Left cardiac atrium (tissue), 4 donors: Measurements from ENCODE around the gene LGALS9C. TPM values are rescaled to one million over a fixed set of nuclear protein-coding genes. Genes with fewer than 3 reads are reported as not detected.
"Not testable (repeated sequence)": the region's sequence is repeated elsewhere in the genome, so short reads cannot be mapped to it uniquely, and the experiment has no call there.

ENCODE experiments used
- ATAC-seq, 2 donors: fragments of 200-7000 bp; cut with Tn5 transposase; one replicate each; pipeline ENCODE4 v1.9.1; 2020; ENCODE audit warnings: mild to moderate bottlenecking in 2 of 2, moderate library complexity in 2 of 2
- DNase-seq: peaks from one replicate; pipeline ENCODE4 v3.0.0-alpha.2; 2020
- intact Hi-C, 2 donors: fragments of 100-400 bp; cut with DNase I; formaldehyde crosslinking; loops; one replicate each; pipeline versions ENCODE4 v1.14.1 to v1.15.1; 2022 to 2023
- total RNA-seq, 2 donors: library from RNA; stranded (reverse); fragmentation: NEBNext Ultra II Directional; extraction: Animal tissue kit (Norgen Biotek cat#: 25700); gene quantifications; one replicate each; pipeline ENCODE4 v1.2.1, GENCODE V29; 2021
- donor health status: DM: no; HTN: yes; CAD: no.
- donor health status: DM: no; HTN: yes; CAD: no; lungs with severe emphysema.
- donor health status: DM: yes; HTN: yes; CAD: no.
- donor health status: Dilated cardiomyopathy.

Gene LGALS9C
- total RNA-seq, 2 donors from 2014 or later: not detected

DNA sequence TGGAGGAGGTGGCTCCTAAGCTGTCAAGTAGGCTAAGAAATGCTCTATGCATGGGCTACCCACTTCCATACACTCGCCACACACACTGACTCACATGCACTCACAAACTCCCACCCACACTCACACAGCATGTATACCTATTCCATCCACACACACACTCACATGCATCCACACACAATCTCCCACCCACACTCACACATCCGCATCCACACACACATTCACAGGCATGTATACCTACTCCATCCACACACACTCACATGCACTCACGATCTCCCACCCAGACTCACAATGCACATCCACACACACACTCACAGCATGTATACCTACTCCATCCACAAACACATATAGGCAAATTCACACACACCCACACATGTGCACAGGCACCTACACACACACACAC is 32.1 kb downstream of the LGALS9C start:
- intact Hi-C loops, ATAC-seq, DNase-seq: not testable (repeated sequence)

DNA sequence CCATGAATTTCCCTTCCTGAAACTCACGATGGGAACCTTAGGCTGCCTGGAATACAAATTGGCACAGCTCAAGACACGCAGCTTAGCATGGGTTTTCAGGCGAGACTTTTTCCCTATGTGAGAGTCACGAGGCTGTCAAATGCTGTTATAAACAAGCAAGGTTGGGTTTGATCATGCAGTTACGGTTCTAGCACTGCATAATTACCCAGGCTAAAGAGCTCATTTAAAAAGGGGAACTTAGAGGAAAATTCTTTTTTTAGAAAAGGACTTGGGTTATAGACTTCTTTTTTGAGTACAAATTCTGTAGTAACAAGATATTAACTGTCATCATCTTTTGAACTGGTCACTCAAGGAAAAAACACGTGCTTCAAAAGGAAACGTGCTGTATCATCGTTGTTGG is 44.5 kb downstream of the LGALS9C start:
- intact Hi-C loops, ATAC-seq, DNase-seq: not testable (repeated sequence)

DNA sequence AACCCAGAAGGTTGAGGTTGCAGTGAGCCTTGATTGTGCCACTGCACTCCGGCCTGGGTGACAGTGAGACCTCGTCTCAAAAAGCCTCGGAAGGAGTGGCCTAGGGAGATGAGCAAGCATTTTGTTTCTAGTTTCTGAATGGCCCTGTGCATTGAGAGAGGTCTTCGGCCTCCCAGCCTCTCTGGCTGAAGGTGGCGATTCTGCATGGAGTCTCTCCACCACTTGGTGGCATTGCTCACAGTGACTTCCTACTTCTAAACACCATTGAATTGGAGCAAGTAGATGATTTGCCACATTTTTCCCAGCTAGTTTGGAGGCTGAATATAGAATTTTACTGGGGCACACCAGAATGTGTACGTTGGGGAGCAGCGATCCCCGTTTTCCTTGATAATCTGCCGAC is 48.4 kb downstream of the LGALS9C start:
- intact Hi-C loops, ATAC-seq, DNase-seq: not testable (repeated sequence)

DNA sequence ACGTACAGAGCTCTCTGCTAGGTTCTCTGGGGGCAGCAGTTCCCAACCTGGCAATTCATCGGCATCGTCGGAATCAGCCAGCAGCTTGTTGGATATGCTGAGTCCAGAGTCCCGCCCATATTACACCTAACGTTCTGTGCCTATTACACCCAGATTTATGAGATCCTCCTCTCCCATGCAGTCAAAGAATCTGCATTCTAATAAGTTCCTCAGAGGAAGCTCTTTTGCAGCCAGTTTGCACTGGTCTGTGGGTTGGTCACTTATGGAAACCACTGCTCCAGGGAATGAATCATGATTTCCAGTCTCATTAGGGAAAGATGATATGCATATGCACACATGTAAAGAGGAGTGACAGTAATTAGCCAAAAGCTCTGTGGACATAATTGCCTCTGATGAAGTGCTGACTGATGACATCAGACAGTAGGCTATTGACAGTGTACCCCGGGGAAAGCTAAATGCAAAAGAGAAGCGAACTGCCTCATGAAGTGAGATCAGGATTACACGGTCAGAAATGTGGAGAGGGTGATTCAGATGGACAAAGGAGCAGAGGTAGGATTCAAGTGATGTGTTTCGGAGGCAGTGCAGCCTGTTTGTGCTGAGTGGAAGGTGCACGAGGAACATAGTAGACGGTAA is 49.7 kb downstream of the LGALS9C start:
- ATAC-seq, intact Hi-C loops, DNase-seq: not testable (repeated sequence)

DNA sequence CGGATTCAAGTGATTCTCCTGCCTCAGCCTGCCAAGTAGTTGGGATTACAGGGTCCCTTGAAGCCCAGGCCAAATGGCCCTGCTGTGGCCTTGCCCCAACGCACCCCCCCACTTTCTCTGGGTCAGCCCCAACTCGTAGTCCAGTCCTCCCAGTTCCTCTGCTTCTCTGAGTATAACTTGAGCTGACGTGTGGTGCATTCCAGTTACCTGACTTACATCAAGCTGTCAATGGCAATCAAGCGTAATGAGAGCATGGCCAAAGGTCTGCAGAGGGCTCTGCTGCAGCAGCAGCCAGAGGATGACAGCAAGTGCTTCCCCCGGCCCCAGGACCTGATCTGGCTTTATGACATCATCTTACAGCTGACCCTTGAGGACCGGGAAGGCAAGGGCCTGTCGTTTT is 50.8 kb downstream of the LGALS9C start:
- ATAC-seq, intact Hi-C loops, DNase-seq: not testable (repeated sequence)

DNA sequence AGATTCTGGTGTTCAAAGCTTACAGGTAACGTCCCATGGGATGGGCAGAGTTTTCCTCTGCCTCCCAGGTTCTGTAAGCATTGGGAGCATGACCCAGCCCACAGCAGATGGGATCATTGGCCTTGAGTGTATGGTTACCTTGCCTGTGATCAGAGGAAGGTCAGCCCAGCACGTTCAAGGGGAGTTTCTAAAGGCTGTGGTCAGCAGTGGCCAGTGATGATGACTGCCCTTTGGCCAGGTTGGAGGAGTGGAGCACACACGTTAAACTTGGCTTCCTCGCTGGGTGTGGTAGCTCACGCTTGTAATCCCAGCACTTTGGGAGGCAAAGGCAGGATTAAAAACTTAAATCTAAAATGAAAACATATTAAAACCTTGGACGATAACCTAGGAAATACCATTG is 51.8 kb downstream of the LGALS9C start:
- ATAC-seq, DNase-seq, intact Hi-C loops: not testable (repeated sequence)

DNA sequence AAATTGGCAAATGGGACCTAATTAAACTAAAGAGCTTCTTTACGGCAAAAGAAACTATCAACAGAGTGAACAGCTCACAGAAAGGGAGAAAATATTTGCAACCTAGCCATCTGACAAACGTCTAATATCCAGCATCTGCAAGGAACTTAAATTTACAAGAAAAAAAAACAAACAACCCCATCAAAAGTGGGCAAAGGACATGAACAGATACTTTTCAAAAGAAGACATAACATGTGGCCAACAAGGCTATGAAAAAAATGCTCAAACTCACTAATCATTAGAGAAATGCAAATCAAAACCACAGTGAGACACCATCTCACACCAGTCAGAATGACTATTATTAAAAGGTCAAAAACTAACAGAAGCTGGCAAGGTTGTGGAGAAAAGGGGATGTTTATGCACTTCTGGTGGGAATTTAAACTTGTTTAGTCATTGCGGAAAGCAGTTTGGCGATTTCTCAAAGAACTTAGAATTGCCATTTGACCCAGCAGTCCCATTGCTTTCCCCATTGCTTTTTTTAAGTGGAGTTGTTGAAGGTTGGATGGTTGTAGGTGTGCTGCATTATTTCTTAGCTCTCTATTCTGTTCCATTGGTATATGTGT is 52.4 kb downstream of the LGALS9C start:
- ATAC-seq, DNase-seq, intact Hi-C loops: not testable (repeated sequence)

DNA sequence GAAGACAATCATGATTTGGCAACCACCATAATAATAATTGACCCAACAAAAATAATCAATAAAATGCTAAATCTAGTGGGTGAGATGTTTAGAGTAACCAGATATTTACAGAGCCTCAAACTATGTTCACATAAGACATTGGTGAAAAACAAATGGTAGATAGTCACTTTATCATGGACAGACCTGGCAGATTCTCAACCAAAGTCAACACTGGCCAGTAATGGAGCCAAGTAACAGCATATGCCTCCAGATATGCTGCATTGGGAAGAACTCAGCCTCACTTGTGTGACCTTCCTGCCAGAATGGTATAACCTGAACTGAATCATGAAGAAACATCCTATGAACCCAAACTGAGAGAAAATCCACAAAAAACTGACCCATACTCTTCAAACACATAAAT is 53.8 kb downstream of the LGALS9C start:
- intact Hi-C loops, ATAC-seq: not testable (repeated sequence)

DNA sequence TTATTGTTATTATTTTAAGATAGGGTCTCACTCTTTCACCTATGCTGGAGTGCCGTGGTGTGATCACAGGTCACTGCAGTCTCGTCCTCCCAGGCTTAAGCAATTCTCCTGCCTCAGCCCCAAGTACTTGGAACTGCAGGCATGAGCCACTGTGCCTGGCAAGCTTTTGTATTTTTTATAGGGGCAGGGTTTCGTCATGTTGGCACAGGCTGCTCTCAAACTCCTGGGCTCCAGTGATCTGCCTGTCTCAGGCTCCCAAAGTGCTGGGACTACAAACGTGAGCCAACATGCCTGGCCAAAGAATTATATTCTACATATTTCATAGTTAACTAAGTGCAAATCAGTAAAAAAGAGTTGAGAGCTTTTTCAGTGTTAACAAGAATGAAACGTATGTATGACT is 65.6 kb downstream of the LGALS9C start:
- DNase-seq, intact Hi-C loops: not testable (repeated sequence)
- peak; percentile 14 to 73 for ATAC-seq

More for the DNA sequence above, 53.8 kb downstream of the LGALS9C start:
- not testable (repeated sequence) for DNase-seq

DNA sequence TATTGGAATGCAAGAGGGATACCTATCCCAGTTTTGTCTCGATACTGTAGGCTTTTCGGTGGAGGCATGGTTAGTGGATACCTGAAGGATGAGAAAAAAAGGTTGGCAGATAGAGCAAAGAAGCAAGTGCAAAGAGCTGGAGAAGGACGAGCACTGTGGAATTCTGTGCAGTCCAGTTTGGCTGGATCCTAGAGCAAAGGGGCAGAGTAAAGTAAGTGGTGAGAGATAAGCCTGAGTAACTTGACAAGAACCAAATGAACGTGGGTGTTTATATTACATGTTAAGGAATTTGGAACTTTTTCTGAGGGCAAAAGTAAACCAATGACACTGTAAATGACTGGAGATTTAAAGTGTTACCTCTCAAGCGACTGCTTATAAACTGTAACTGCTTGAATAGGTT is 66.3 kb downstream of the LGALS9C start:
- intact Hi-C loops, DNase-seq, ATAC-seq: not testable (repeated sequence)

Other genes with a start within 250 kb of the LGALS9C start
- 100 to 1,000 TPM; 204 to 211 TPM for gene FLII, start 218.1 kb upstream of the LGALS9C start, total RNA-seq
- gene MIEF2, start 216.1 kb upstream of the LGALS9C start, total RNA-seq: 10 to 100 TPM; 16.2 to 16.8 TPM
- gene TOP3A, start 161.8 kb upstream of the LGALS9C start, total RNA-seq: 10 to 100 TPM; 12.3 to 18.1 TPM
- 10 to 100 TPM; 11.8 to 12.0 TPM for gene SMCR8, start 161.5 kb upstream of the LGALS9C start, total RNA-seq
- gene SHMT1, start 113.2 kb upstream of the LGALS9C start, total RNA-seq: 10 to 100 TPM; 13.8 to 34.3 TPM
- gene EVPLL, start 99.0 kb upstream of the LGALS9C start, total RNA-seq: not detected
- gene TBC1D28, start 167.6 kb downstream of the LGALS9C start, total RNA-seq: not detected
- gene FOXO3B, start 205.5 kb downstream of the LGALS9C start, total RNA-seq: 1 to 10 TPM; 1.1 to 1.9 TPM